H9 (cell line): ENCODE data around the gene CFAP410. TPM values are rescaled to one million over a fixed set of nuclear protein-coding genes. Genes with fewer than 3 reads are reported as not detected.

Experiments used
- DNase-seq: peaks from one replicate; pipeline ENCODE4 v3.0.0-alpha.2; 2017
- H2AFZ ChIP-seq: one replicate; pipeline ENCODE4 v1.6.1; 2013; ENCODE audit warnings: mild to moderate bottlenecking, low read length, control low read depth, moderate library complexity
- H2AK5ac ChIP-seq: 2 replicates; pipeline ENCODE4 v1.6.1; 2013; ENCODE audit warnings: low read length, control low read depth, mixed read lengths; ENCODE audit not compliant: insufficient read length
- H2BK120ac ChIP-seq: one replicate; pipeline ENCODE4 v1.6.1; 2013; ENCODE audit warnings: low read depth, mild to moderate bottlenecking, low read length, control low read depth, inconsistent platforms; ENCODE audit not compliant: poor library complexity, severe bottlenecking
- H2BK12ac ChIP-seq: 2 replicates; pipeline ENCODE4 v1.6.1; 2013; ENCODE audit warnings: low read length, control low read depth, mixed read lengths, low read depth; ENCODE audit not compliant: insufficient read length
- H2BK15ac ChIP-seq: 2 replicates; pipeline ENCODE4 v1.6.1; 2013; ENCODE audit warnings: low read depth, low read length, control low read depth
- H2BK20ac ChIP-seq: one replicate; pipeline ENCODE4 v1.6.1; 2013; ENCODE audit warnings: low read depth, mild to moderate bottlenecking, low read length, control low read depth, inconsistent platforms; ENCODE audit not compliant: poor library complexity, severe bottlenecking
- H2BK5ac ChIP-seq: 2 replicates; pipeline ENCODE4 v1.6.1; 2013; ENCODE audit warnings: low read length, control low read depth, mixed read lengths; ENCODE audit not compliant: insufficient read length
- H3K14ac ChIP-seq: 2 replicates; pipeline ENCODE4 v1.6.1; 2013; ENCODE audit warnings: low read length, control low read depth; ENCODE audit not compliant: insufficient read depth
- H3K18ac ChIP-seq: 2 replicates; pipeline ENCODE4 v1.6.1; 2013; ENCODE audit warnings: low read depth, mild to moderate bottlenecking, mixed read lengths, low read length, control low read depth; ENCODE audit not compliant: insufficient read length
- H3K23ac ChIP-seq: 2 replicates; pipeline ENCODE4 v1.6.1; 2013; ENCODE audit warnings: low read length, control low read depth, mixed read lengths, low read depth; ENCODE audit not compliant: insufficient read length
- H3K23me2 ChIP-seq: 2 replicates; pipeline ENCODE4 v1.6.1; 2013; ENCODE audit warnings: low read depth, mild to moderate bottlenecking, mixed read lengths, low read length, control low read depth; ENCODE audit not compliant: insufficient read length, poor library complexity, severe bottlenecking
- H3K27ac ChIP-seq: 2 replicates; pipeline ENCODE4 v1.5.1; 2013; ENCODE audit warnings: low read length, control low read depth, mixed read lengths, low read depth; ENCODE audit not compliant: insufficient read length
- H3K27me3 ChIP-seq: 2 replicates; pipeline ENCODE4 v1.6.1; 2013; ENCODE audit warnings: low read length, control low read depth, inconsistent platforms; ENCODE audit not compliant: insufficient read depth
- H3K4ac ChIP-seq: 2 replicates; pipeline ENCODE4 v1.6.1; 2013; ENCODE audit warnings: low read depth, mild to moderate bottlenecking, control low read depth, inconsistent platforms, low read length, moderate library complexity
- H3K4me1 ChIP-seq: 2 replicates; pipeline ENCODE4 v1.6.1; 2013; ENCODE audit warnings: low read length, control low read depth, inconsistent platforms; ENCODE audit not compliant: insufficient read depth
- H3K4me2 ChIP-seq: 2 replicates; pipeline ENCODE4 v1.6.1; 2013; ENCODE audit warnings: low read length, control low read depth, mixed read lengths; ENCODE audit not compliant: insufficient read length, insufficient read depth
- H3K56ac ChIP-seq: 2 replicates; pipeline ENCODE4 v1.6.1; 2013; ENCODE audit warnings: low read depth, mild to moderate bottlenecking, mixed read lengths, low read length, control low read depth; ENCODE audit not compliant: insufficient read length
- H3K79me1 ChIP-seq: 2 replicates; pipeline ENCODE4 v1.6.1; 2013; ENCODE audit warnings: low read depth, mild to moderate bottlenecking, moderate library complexity, low read length, control low read depth, inconsistent platforms; ENCODE audit not compliant: insufficient read depth, poor library complexity, severe bottlenecking
- H3K79me2 ChIP-seq: 2 replicates; pipeline ENCODE4 v1.6.1; 2013; ENCODE audit warnings: low read length, control low read depth, inconsistent platforms; ENCODE audit not compliant: insufficient read depth
- H3K9ac ChIP-seq: 2 replicates; pipeline ENCODE4 v1.6.1; 2013; ENCODE audit warnings: low read length, control low read depth, mixed read lengths; ENCODE audit not compliant: insufficient read length; ENCODE audit errors: extremely low read depth
- H3K9me3 ChIP-seq: one replicate; pipeline ENCODE4 v1.6.1; 2013; ENCODE audit warnings: low read depth, low read length, inconsistent platforms; ENCODE audit not compliant: control insufficient read depth
- H3T11ph ChIP-seq: one replicate; pipeline ENCODE4 v1.6.1; 2013; ENCODE audit warnings: mild to moderate bottlenecking, low read length, control low read depth, inconsistent platforms
- H4K20me1 ChIP-seq: one replicate; pipeline ENCODE4 v1.6.1; 2013; ENCODE audit not compliant: control insufficient read depth, insufficient read length, insufficient read depth
- H4K5ac ChIP-seq: 2 replicates; pipeline ENCODE4 v1.6.1; 2013; ENCODE audit warnings: low read depth, mild to moderate bottlenecking, mixed read lengths, low read length, control low read depth; ENCODE audit not compliant: insufficient read length
- H4K8ac ChIP-seq: replicated peaks from 2 replicates; pipeline ENCODE4 v1.6.1; 2013; ENCODE audit warnings: low read length, control low read depth, mixed read lengths, low read depth; ENCODE audit not compliant: insufficient read length
- H4K91ac ChIP-seq: 2 replicates; pipeline ENCODE4 v1.6.1; 2013; ENCODE audit warnings: low read depth, mild to moderate bottlenecking, moderate library complexity, mixed read lengths, low read length, control low read depth; ENCODE audit not compliant: insufficient read length
- H3K27ac Mint-ChIP-seq, 3 experiments: 2 replicates in 2 of 3; 3 replicates in 1 of 3; pipeline ENCODE4 v1.8.0; 2020 to 2021; ENCODE audit warnings: mixed read lengths in 3 of 3, mild to moderate bottlenecking in 1 of 3, moderate library complexity in 1 of 3
- H3K27me3 Mint-ChIP-seq: 2 replicates; pipeline ENCODE4 v1.8.0; 2021; ENCODE audit warnings: low read depth, mild to moderate bottlenecking, moderate library complexity, mixed read lengths
- H3K36me3 Mint-ChIP-seq, 3 experiments: 2 replicates in 2 of 3; 3 replicates in 1 of 3; pipeline ENCODE4 v1.8.0; 2020 to 2021; ENCODE audit warnings: low read depth in 3 of 3, mixed read lengths in 3 of 3; ENCODE audit not compliant: insufficient read depth in 1 of 3
- H3K4me1 Mint-ChIP-seq, 2 experiments: 2 replicates each; pipeline ENCODE4 v1.8.0; 2020; ENCODE audit warnings: mixed read lengths in 2 of 2
- H3K4me3 Mint-ChIP-seq, 2 experiments: 2 replicates in 1 of 2; 3 replicates in 1 of 2; pipeline ENCODE4 v1.8.0; 2020 to 2021; ENCODE audit warnings: mild to moderate bottlenecking in 2 of 2, mixed read lengths in 2 of 2, moderate library complexity in 1 of 2
- H3K9me3 Mint-ChIP-seq, 2 experiments: 2 replicates in 1 of 2; 3 replicates in 1 of 2; pipeline ENCODE4 v1.8.0; 2020; ENCODE audit warnings: mild to moderate bottlenecking in 2 of 2, mixed read lengths in 2 of 2, moderate library complexity in 1 of 2
- CTCF ChIP-seq: fragments of 200-600 bp; sonication (generic); conservative IDR thresholded peaks from 3 replicates; pipeline ENCODE4 v1.8.0; 2021; ENCODE audit warnings: antibody characterized with exemption, mild to moderate bottlenecking
- WGBS: extraction: QIAGEN DNeasy Blood & Tissue Kit; methylation state at CpG from one replicate; pipeline ENCODE4 v1.1.7; 2013; ENCODE audit warnings: missing lambda C conversion rate, low lambda C conversion rate, mixed read lengths; ENCODE audit not compliant: insufficient read length; ENCODE audit errors: extremely low coverage; 5-methylcytosine and 5-hydroxymethylcytosine counted together
- total RNA-seq: library from RNA; stranded (reverse); gene quantifications from 2 replicates; pipeline ENCODE4 v1.2.1, GENCODE V29; 2021

The CFAP410 gene
- total RNA-seq, 1 experiment from 2014 or later: 17.0 TPM

GRCh38 chr21:44290327-44291077 lies 48.7 kb downstream of the CFAP410 start:
- Histone ChIP-seq H3K4me1 (no peaks in the 10 kb centered on the region), H3K4ac (no peak overlapping the region), H2AFZ (no peak overlapping the region), H3K9ac (no peak overlapping the region), H3K23ac (no peak overlapping the region), H4K91ac (no peak overlapping the region), H2BK120ac (no peak overlapping the region), H3T11ph (no peak overlapping the region), H3K27ac (no peak overlapping the region), H3K9me3 (no peaks in the 10 kb centered on the region), H4K8ac (no peak overlapping the region), H2BK5ac (no peak overlapping the region), H3K23me2 (no peaks in the 10 kb centered on the region), H3K18ac (no peak overlapping the region), H2BK15ac (no peak overlapping the region), H3K4me2 (no peak overlapping the region), H3K79me1 (no peaks in the 10 kb centered on the region), H2BK20ac (no peak overlapping the region), H3K56ac (no peak overlapping the region), H2BK12ac (no peak overlapping the region), H2AK5ac (no peak overlapping the region), H4K20me1 (no peaks in the 10 kb centered on the region), H3K27me3 (no peaks in the 10 kb centered on the region), H3K14ac (no peak overlapping the region; the same call in 1 of the 2 replicates), H3K79me2 (no peaks in the 10 kb centered on the region), H4K5ac (no peak overlapping the region)
- peak overlapping the region in 2 of 3 experiments; percentile 55 to 57; a peak in 2 of 7 replicates for H3K27ac Mint-ChIP-seq
- no peaks in the 10 kb centered on the region for H3K36me3 Mint-ChIP-seq
- H3K27me3 Mint-ChIP-seq: peaks cover 2% of the 10 kb centered on the region
- no peak overlapping the region for H3K4me3 Mint-ChIP-seq
- DNase-seq: no peak
- TF ChIP-seq CTCF: no peak
- peaks cover 0 to 5% of the 10 kb centered on the region in 2 experiments; a peak in 1 of 4 replicates for H3K4me1 Mint-ChIP-seq
- no peaks in the 10 kb centered on the region for H3K9me3 Mint-ChIP-seq
- no CpG with 5 or more reads among the region's 16 CpGs for WGBS
